OCI-LY7 (cell line): ENCODE measurements around the gene TP63. TPM values are rescaled to one million over a fixed set of nuclear protein-coding genes. Genes with fewer than 3 reads are reported as not detected.
"Not testable (repeated sequence)": the region's sequence is repeated elsewhere in the genome, so short reads cannot be mapped to it uniquely, and the experiment has no call there.

Source experiments
- BruUV-seq: library from RNA; stranded (reverse); fragments of 400-500 nt; replicated peaks from 2 replicates; lab custom pipeline; 2021; lab: Mats Ljungman, UMichigan
- CTCF ChIA-PET: fragments of 300-600 bp; sonication (Branson Sonifier 250); formaldehyde crosslinking; loops from one replicate; lab custom pipeline; 2022; ENCODE audit warnings: antibody characterized with exemption; ENCODE audit not compliant: unreplicated experiment; lab: Charles Lee
- POLR2A ChIA-PET: fragments of 300-600 bp; sonication (Branson Sonifier 250); formaldehyde crosslinking; loops from one replicate; lab custom pipeline; 2022; ENCODE audit warnings: antibody characterized with exemption; lab: Charles Lee
- DNase-seq: peaks from one replicate; pipeline ENCODE4 v3.0.0-alpha.2; 2015; ENCODE audit warnings: low spot score
- H2AFZ ChIP-seq: fragments of 200-600 bp; sonication (generic), shearing (Covaris generic); 2 replicates; pipeline ENCODE4 v1.6.1; 2014; ENCODE audit warnings: mild to moderate bottlenecking, antibody characterized with exemption, low read length, moderate library complexity
- H3K27ac ChIP-seq: fragments of 200-600 bp; sonication (generic); 2 replicates; pipeline ENCODE4 v1.5.1; 2014; ENCODE audit warnings: mixed run types, low read depth, mild to moderate bottlenecking, moderate library complexity, low read length, inconsistent platforms; ENCODE audit not compliant: poor library complexity, severe bottlenecking
- H3K36me3 ChIP-seq: fragments of 200-600 bp; sonication (generic); 2 replicates; pipeline ENCODE4 v1.6.1; 2014; ENCODE audit warnings: mild to moderate bottlenecking, antibody characterized with exemption, low read length, moderate library complexity, mixed read lengths; ENCODE audit not compliant: insufficient read depth
- H3K4me1 ChIP-seq: fragments of 200-600 bp; sonication (generic); 2 replicates; pipeline ENCODE4 v1.5.1; 2014; ENCODE audit warnings: mild to moderate bottlenecking, low read length; ENCODE audit not compliant: insufficient read depth, poor library complexity, severe bottlenecking
- H3K4me2 ChIP-seq: fragments of 200-600 bp; sonication (generic); 2 replicates; pipeline ENCODE4 v1.6.1; 2014; ENCODE audit warnings: mild to moderate bottlenecking, low read length
- H3K4me3 ChIP-seq: fragments of 200-600 bp; sonication (generic); 2 replicates; pipeline ENCODE4 v1.5.1; 2014; ENCODE audit warnings: mild to moderate bottlenecking, low read depth, low read length; ENCODE audit not compliant: poor library complexity, severe bottlenecking
- H3K79me2 ChIP-seq: fragments of 200-600 bp; sonication (generic); 2 replicates; pipeline ENCODE4 v1.6.1; 2016; ENCODE audit warnings: low read depth, mild to moderate bottlenecking, low read length, moderate library complexity, mixed read lengths; ENCODE audit not compliant: insufficient read depth
- H3K9me2 ChIP-seq: fragments of 200-600 bp; sonication (generic); 2 replicates; pipeline ENCODE4 v1.6.1; 2016; ENCODE audit warnings: mild to moderate bottlenecking, low read length, mixed read lengths; ENCODE audit not compliant: insufficient read depth
- H3K9me3 ChIP-seq: fragments of 200-600 bp; sonication (generic); 2 replicates; pipeline ENCODE4 v1.6.1; 2014; ENCODE audit warnings: mild to moderate bottlenecking, mixed run types, low read length, mixed read lengths
- H4K20me1 ChIP-seq: fragments of 200-600 bp; sonication (generic); 2 replicates; pipeline ENCODE4 v1.6.1; 2014; ENCODE audit warnings: mild to moderate bottlenecking, antibody characterized with exemption, low read length, moderate library complexity, mixed read lengths; ENCODE audit not compliant: insufficient read depth
- CTCF ChIP-seq: fragments of 200-600 bp; sonication (generic); conservative IDR thresholded peaks from 2 replicates; pipeline ENCODE4 v1.5.1; 2014; ENCODE audit warnings: mild to moderate bottlenecking, antibody characterized with exemption, low read length, moderate library complexity, mixed read lengths
- EZH2phosphoT487 ChIP-seq: fragments of 200-600 bp; sonication (generic); IDR thresholded peaks from 2 replicates; pipeline ENCODE4 v1.6.1; 2018; ENCODE audit warnings: low read depth, borderline replicate concordance, mild to moderate bottlenecking, mixed run types, antibody characterized with exemption, low read length, moderate library complexity, mixed read lengths
- intact Hi-C: fragments of 100-400 bp; cut with micrococcal nuclease; formaldehyde crosslinking; loops from one replicate; pipeline ENCODE4 v1.10.0; 2022; ENCODE audit not compliant: unreplicated experiment
- total RNA-seq, 2 experiments: library from RNA; depleted of rRNA in 1 of 2; stranded (reverse); fragments of >200 nt in 1 of 2; shearing (Covaris generic) in 1 of 2; gene quantifications; 2 replicates each; pipeline ENCODE4 v1.2.3, GENCODE V29; 2014 to 2022

Gene TP63
- total RNA-seq, 2 experiments from 2014 or later, result 0.16 to 1.1 TPM

- H4K20me1 ChIP-seq, result no peaks in the 10 kb centered on the region
- no peak overlapping the region for H3K27ac ChIP-seq
- H3K79me2 ChIP-seq, result no peaks in the 10 kb centered on the region
- CTCF ChIA-PET, result no interaction called here
- H3K9me2 ChIP-seq, result no peaks in the 10 kb centered on the region
- H3K4me3 ChIP-seq, result no peak overlapping the region
- intact Hi-C loops, result no loop called here
- no peaks in the 10 kb centered on the region for H3K36me3 ChIP-seq
- no TSS peak for BruUV-seq
- no peak for DNase-seq
- POLR2A ChIA-PET, result no interaction called here
- no peak overlapping the region for H3K4me2 ChIP-seq
- no peaks in the 10 kb centered on the region for H3K4me1 ChIP-seq
- TF ChIP-seq CTCF (no peak), EZH2phosphoT487 (no peak)
- no peak overlapping the region for H2AFZ ChIP-seq
- no peaks in the 10 kb centered on the region for H3K9me3 ChIP-seq
Observed at GRCh38 chr3:189593581-189593980, 37.6 kb upstream of the TP63 start.

- H3K4me1 ChIP-seq, H3K4me3 ChIP-seq, H3K4me2 ChIP-seq, H2AFZ ChIP-seq, DNase-seq, H3K9me3 ChIP-seq, H3K36me3 ChIP-seq, H3K79me2 ChIP-seq, intact Hi-C loops, H4K20me1 ChIP-seq, H3K27ac ChIP-seq, BruUV-seq, CTCF ChIA-PET, H3K9me2 ChIP-seq, POLR2A ChIA-PET: not testable (repeated sequence)
Observed at GRCh38 chr3:189596078-189596979, 34.9 kb upstream of the TP63 start.

GRCh38 chr3:189597918-189598317, 33.3 kb upstream of the TP63 start:
- Histone ChIP-seq H3K27ac (no peak overlapping the region), H2AFZ (no peak overlapping the region), H3K79me2 (no peaks in the 10 kb centered on the region), H4K20me1 (no peaks in the 10 kb centered on the region), H3K4me2 (no peak overlapping the region), H3K4me3 (no peak overlapping the region), H3K9me3 (no peaks in the 10 kb centered on the region), H3K4me1 (no peaks in the 10 kb centered on the region), H3K9me2 (no peaks in the 10 kb centered on the region), H3K36me3 (no peaks in the 10 kb centered on the region)
- BruUV-seq, result no TSS peak
- no peak for DNase-seq
- POLR2A ChIA-PET, result interaction anchor here (0.8 kb wide), 1 partner anchor 42 kb away, joined by 3 read pairs; no protein-coding TSS in a partner anchor
- CTCF ChIA-PET, result no interaction called here
- intact Hi-C loops, result no loop called here
- no peak for TF ChIP-seq CTCF
- no peak for TF ChIP-seq EZH2phosphoT487
